ENCODE data around the gene TTC28.
A peak's percentile ranks its signal among the peaks of the same experiment; 100 is the strongest.

TTC28 gene

GRCh38 chr22:28609921-28610320 is 69.7 kb downstream of the TTC28 start:
- POLR2A ChIA-PET: interaction anchor here (0.5 kb wide), 1 partner anchor 256 kb away, joined by 6 read pairs; no protein-coding TSS in a partner anchor
- no peak for DNase-seq (ENCODE audit: extremely low spot score)
- TF ChIP-seq CTCF (IDR thresholded peaks at IDR 0.05; ENCODE audit: control extremely low read depth, extremely low read depth, low read depth, missing control alignments): no peak
- CTCF ChIA-PET: interaction anchor here (0.8 to 2.9 kb wide), 4 partner anchors 9 to 219 kb away, joined by 3 to 18 read pairs (median 4); no protein-coding TSS in a partner anchor

- TF ChIP-seq CTCF (IDR thresholded peaks at IDR 0.05; ENCODE audit: control extremely low read depth, extremely low read depth, low read depth, missing control alignments): no peak
- ChIA-PET POLR2A (no interaction called here), CTCF (interaction anchor here (0.7 to 3.5 kb wide), 9 partner anchors 8 to 432 kb away, joined by 3 to 18 read pairs (median 3); no protein-coding TSS in a partner anchor)
- DNase-seq (ENCODE audit: extremely low spot score): no peak
These were observed 71.1 kb downstream of the TTC28 start for GRCh38 chr22:28608546-28608945.

- DNase-seq (ENCODE audit: extremely low spot score): no peak
- TF ChIP-seq CTCF (IDR thresholded peaks at IDR 0.05; ENCODE audit: control extremely low read depth, extremely low read depth, low read depth, missing control alignments): no peak
- ChIA-PET CTCF (interaction anchor here (0.8 to 3.5 kb wide), 9 partner anchors 7 to 433 kb away, joined by 3 to 18 read pairs (median 4); no protein-coding TSS in a partner anchor), POLR2A (no interaction called here)
These were observed 71.8 kb downstream of the TTC28 start for GRCh38 chr22:28607795-28608194.

- DNase-seq (ENCODE audit: extremely low spot score): no peak
- TF ChIP-seq CTCF (IDR thresholded peaks at IDR 0.05; ENCODE audit: control extremely low read depth, extremely low read depth, low read depth, missing control alignments): no peak
- CTCF ChIA-PET: interaction anchor here (1.0 to 3.3 kb wide), 4 partner anchors 9 to 224 kb away, joined by 3 to 24 read pairs (median 4); no protein-coding TSS in a partner anchor
- POLR2A ChIA-PET: no interaction called here
These were observed 74.5 kb downstream of the TTC28 start for GRCh38 chr22:28604966-28605761.

GRCh38 chr22:28601915-28602314 is 77.7 kb downstream of the TTC28 start:
- CTCF ChIA-PET: interaction anchor here (1.0 to 3.8 kb wide), 13 partner anchors 7 to 551 kb away, joined by 3 to 79 read pairs (median 10); no protein-coding TSS in a partner anchor
- no peak for TF ChIP-seq CTCF (IDR thresholded peaks at IDR 0.05; ENCODE audit: control extremely low read depth, extremely low read depth, low read depth, missing control alignments)
- DNase-seq (ENCODE audit: extremely low spot score): no peak
- POLR2A ChIA-PET: no interaction called here

- CTCF ChIA-PET: interaction anchor here (0.9 to 3.8 kb wide), 35 partner anchors 9 to 717 kb away, joined by 3 to 79 read pairs (median 5); partner anchors contain the start of gene CCDC117
- POLR2A ChIA-PET: interaction anchor here (0.6 to 1.1 kb wide), 2 partner anchors 200 to 553 kb away, joined by 3 to 4 read pairs; partner anchors contain the start of gene XBP1
- TF ChIP-seq CTCF (IDR thresholded peaks at IDR 0.05; ENCODE audit: control extremely low read depth, extremely low read depth, low read depth, missing control alignments): peak; percentile 45
- peak; percentile 37 for DNase-seq (ENCODE audit: extremely low spot score)
These were observed 79.0 kb downstream of the TTC28 start for GRCh38 chr22:28600546-28601143.

Data from GM10248 (cell line).